Activated T-cell treated with anti-CD3 and anti-CD28 coated beads, Interleukin-2, amount 50 U/mL, for 4 hours (primary cell): ENCODE measurements around the gene DPY19L3. TPM values are rescaled to one million over a fixed set of nuclear protein-coding genes. Genes with fewer than 3 reads are reported as not detected.
"Not testable (repeated sequence)": the region's sequence is repeated elsewhere in the genome, so short reads cannot be mapped to it uniquely, and the experiment has no call there.

Experiments
- ATAC-seq, 2 donors: fragments of 200-7000 bp; cut with Tn5 transposase; one replicate each; pipeline ENCODE4 v1.10.0; 2021
- DNase-seq: peaks from one replicate; pipeline ENCODE4 v3.0.0-alpha.2; 2020
- H3K27me3 Mint-ChIP-seq: one replicate; pipeline ENCODE4 v1.8.0; 2021; ENCODE audit warnings: low read depth, mixed read lengths
- H3K36me3 Mint-ChIP-seq: one replicate; pipeline ENCODE4 v1.8.0; 2022; ENCODE audit warnings: mixed read lengths; ENCODE audit not compliant: insufficient read depth
- H3K4me1 Mint-ChIP-seq: one replicate; pipeline ENCODE4 v1.8.0; 2021; ENCODE audit warnings: low read depth, mixed read lengths
- H3K4me3 Mint-ChIP-seq: one replicate; pipeline ENCODE4 v1.8.0; 2021; ENCODE audit warnings: mild to moderate bottlenecking, moderate library complexity, mixed read lengths
- H3K9me3 Mint-ChIP-seq: one replicate; pipeline ENCODE4 v1.8.0; 2021; ENCODE audit warnings: mixed read lengths
- total RNA-seq, 3 donors: library from RNA; stranded (reverse); gene quantifications; one replicate each; pipeline ENCODE4 v1.2.1, GENCODE V29; 2021

The DPY19L3 gene
- total RNA-seq, 3 donors from 2014 or later: 16.2 to 20.5 (median 17.1) TPM

GRCh38 chr19:32475141-32476031, 69.8 kb downstream of the DPY19L3 start:
- H3K9me3 Mint-ChIP-seq: no peaks in the 10 kb centered on the region
- H3K4me3 Mint-ChIP-seq: no peak overlapping the region
- ATAC-seq: no peak
- H3K36me3 Mint-ChIP-seq: peaks cover 14% of the 10 kb centered on the region
- no peaks in the 10 kb centered on the region for H3K27me3 Mint-ChIP-seq
- H3K4me1 Mint-ChIP-seq: no peaks in the 10 kb centered on the region
- DNase-seq: no peak

DNA sequence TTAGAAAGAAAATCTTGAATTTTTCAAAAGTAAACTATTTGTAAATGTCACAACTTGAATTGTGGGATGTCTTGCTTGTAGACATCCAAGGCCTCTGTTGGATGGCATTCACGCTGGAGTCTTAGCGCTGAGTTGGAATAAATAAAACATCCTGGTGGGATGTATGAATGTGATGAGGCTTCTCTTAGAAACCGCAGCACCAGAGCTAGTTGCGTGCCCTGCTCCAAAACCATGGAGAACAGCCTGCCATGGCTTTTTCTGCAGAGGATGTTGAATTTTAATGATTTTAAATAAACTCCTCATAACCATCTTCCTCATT, 70.4 kb downstream of the DPY19L3 start:
- H3K9me3 Mint-ChIP-seq: no peaks in the 10 kb centered on the region
- no peak for ATAC-seq
- no peaks in the 10 kb centered on the region for H3K27me3 Mint-ChIP-seq
- H3K4me3 Mint-ChIP-seq: no peak overlapping the region
- H3K36me3 Mint-ChIP-seq: peaks cover 17% of the 10 kb centered on the region
- DNase-seq: no peak
- no peaks in the 10 kb centered on the region for H3K4me1 Mint-ChIP-seq

GRCh38 chr19:32480321-32480720, 74.8 kb downstream of the DPY19L3 start:
- Mint-ChIP-seq H3K36me3 (peaks cover 38% of the 10 kb centered on the region), H3K9me3 (no peaks in the 10 kb centered on the region), H3K4me3 (no peak overlapping the region), H3K4me1 (no peaks in the 10 kb centered on the region), H3K27me3 (no peaks in the 10 kb centered on the region)
- DNase-seq (no peak), ATAC-seq (no peak)

- no peak for ATAC-seq
- Mint-ChIP-seq H3K4me1 (no peaks in the 10 kb centered on the region), H3K4me3 (no peak overlapping the region), H3K27me3 (no peaks in the 10 kb centered on the region), H3K36me3 (peaks cover 32% of the 10 kb centered on the region), H3K9me3 (no peaks in the 10 kb centered on the region)
- no peak for DNase-seq
These were observed 78.0 kb downstream of the DPY19L3 start for GRCh38 chr19:32483574-32483973.

DNA sequence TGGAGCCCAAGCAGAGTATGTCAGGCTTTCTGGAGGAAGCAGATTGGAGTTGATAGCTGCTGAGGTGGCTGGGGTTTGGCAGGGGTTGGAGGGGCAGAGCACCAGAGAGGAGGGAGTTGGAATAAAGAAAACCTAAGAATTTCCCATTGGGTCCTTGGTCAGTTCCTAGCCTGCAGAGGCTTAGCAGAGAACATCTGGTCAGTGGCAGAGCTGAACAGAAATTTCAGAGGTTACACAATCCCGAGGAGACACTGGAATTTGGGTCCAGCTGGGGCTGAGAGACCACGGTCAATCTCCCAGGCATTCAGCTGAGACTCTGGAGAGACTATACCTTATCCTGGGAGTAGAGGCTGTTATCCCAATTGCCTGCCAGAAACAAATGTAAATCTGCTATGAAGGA, 84.4 kb downstream of the DPY19L3 start:
- Mint-ChIP-seq H3K9me3 (peaks cover 3% of the 10 kb centered on the region), H3K4me1 (no peaks in the 10 kb centered on the region), H3K36me3 (peaks cover 3% of the 10 kb centered on the region), H3K4me3 (no peak overlapping the region), H3K27me3 (no peaks in the 10 kb centered on the region)
- ATAC-seq (no peak), DNase-seq (no peak)

GRCh38 chr19:32497391-32497790, 91.8 kb downstream of the DPY19L3 start:
- Mint-ChIP-seq H3K9me3 (no peaks in the 10 kb centered on the region), H3K27me3 (peaks cover 4% of the 10 kb centered on the region), H3K36me3 (no peaks in the 10 kb centered on the region), H3K4me1 (peaks cover 6% of the 10 kb centered on the region), H3K4me3 (no peak overlapping the region)
- ATAC-seq: no peak
- no peak for DNase-seq

GRCh38 chr19:32498648-32499200, 93.2 kb downstream of the DPY19L3 start:
- H3K36me3 Mint-ChIP-seq: no peaks in the 10 kb centered on the region
- ATAC-seq (no peak), DNase-seq (no peak)
- H3K27me3 Mint-ChIP-seq: peaks cover 4% of the 10 kb centered on the region
- H3K9me3 Mint-ChIP-seq: no peaks in the 10 kb centered on the region
- H3K4me3 Mint-ChIP-seq: no peak overlapping the region
- peaks cover 6% of the 10 kb centered on the region for H3K4me1 Mint-ChIP-seq

- not testable (repeated sequence) for H3K27me3 Mint-ChIP-seq, H3K4me1 Mint-ChIP-seq, ATAC-seq, H3K36me3 Mint-ChIP-seq, H3K4me3 Mint-ChIP-seq, DNase-seq
- peaks cover 12% of the 10 kb centered on the region for H3K9me3 Mint-ChIP-seq
These were observed 106.9 kb downstream of the DPY19L3 start for GRCh38 chr19:32512498-32512897.

GRCh38 chr19:32519023-32519422, 113.5 kb downstream of the DPY19L3 start:
- Mint-ChIP-seq H3K4me1 (peaks cover 28% of the 10 kb centered on the region), H3K9me3 (no peaks in the 10 kb centered on the region), H3K36me3 (no peaks in the 10 kb centered on the region), H3K27me3 (peaks cover 2% of the 10 kb centered on the region), H3K4me3 (no peak overlapping the region)
- DNase-seq (no peak), ATAC-seq (no peak)

GRCh38 chr19:32522967-32523366, 117.4 kb downstream of the DPY19L3 start:
- Mint-ChIP-seq H3K27me3 (peaks cover 13% of the 10 kb centered on the region), H3K36me3 (no peaks in the 10 kb centered on the region), H3K4me1 (peaks cover 22% of the 10 kb centered on the region), H3K9me3 (peaks cover 2% of the 10 kb centered on the region), H3K4me3 (no peak overlapping the region)
- DNase-seq: no peak
- no peak for ATAC-seq

- no peaks in the 10 kb centered on the region for H3K4me1 Mint-ChIP-seq
These were observed 121.3 kb downstream of the DPY19L3 start for GRCh38 chr19:32526895-32527294.

GRCh38 chr19:32530773-32531172, 125.2 kb downstream of the DPY19L3 start:
- Mint-ChIP-seq H3K27me3 (peaks cover 18% of the 10 kb centered on the region), H3K4me3 (no peak overlapping the region)

More at GRCh38 chr19:32526895-32527294, 121.3 kb downstream of the DPY19L3 start:
- DNase-seq: no peak
- ATAC-seq: no peak
- Mint-ChIP-seq H3K9me3 (peaks cover 10% of the 10 kb centered on the region), H3K27me3 (peaks cover 13% of the 10 kb centered on the region), H3K36me3 (no peaks in the 10 kb centered on the region), H3K4me3 (no peak overlapping the region)

GRCh38 chr19:32532233-32532632, 126.7 kb downstream of the DPY19L3 start:
- Mint-ChIP-seq H3K4me3 (no peak overlapping the region), H3K4me1 (no peaks in the 10 kb centered on the region), H3K9me3 (peaks cover 18% of the 10 kb centered on the region), H3K27me3 (peaks cover 9% of the 10 kb centered on the region), H3K36me3 (no peaks in the 10 kb centered on the region)
- ATAC-seq (no peak), DNase-seq (no peak)

More at GRCh38 chr19:32530773-32531172, 125.2 kb downstream of the DPY19L3 start:
- DNase-seq: no peak
- no peaks in the 10 kb centered on the region for H3K4me1 Mint-ChIP-seq
- no peaks in the 10 kb centered on the region for H3K36me3 Mint-ChIP-seq
- H3K9me3 Mint-ChIP-seq: peaks cover 18% of the 10 kb centered on the region
- ATAC-seq: no peak
